Astrocyte (in vitro differentiated cells and primary cell): ENCODE results near the gene KCNH2.

Experiments
- EZH2 ChIP-seq: IDR thresholded peaks from 2 replicates; pipeline ENCODE4 v1.6.1; 2012; ENCODE audit warnings: mild to moderate bottlenecking, low read length, inconsistent platforms; ENCODE audit not compliant: insufficient read depth
- TF ChIP-seq, protein P1 (sequence below): IDR thresholded peaks from 2 replicates; pipeline ENCODE4 v1.5.1; 2011; ENCODE audit warnings: low read depth, mild to moderate bottlenecking, inconsistent platforms, low read length, moderate library complexity; ENCODE audit not compliant: insufficient read depth

DNA sequence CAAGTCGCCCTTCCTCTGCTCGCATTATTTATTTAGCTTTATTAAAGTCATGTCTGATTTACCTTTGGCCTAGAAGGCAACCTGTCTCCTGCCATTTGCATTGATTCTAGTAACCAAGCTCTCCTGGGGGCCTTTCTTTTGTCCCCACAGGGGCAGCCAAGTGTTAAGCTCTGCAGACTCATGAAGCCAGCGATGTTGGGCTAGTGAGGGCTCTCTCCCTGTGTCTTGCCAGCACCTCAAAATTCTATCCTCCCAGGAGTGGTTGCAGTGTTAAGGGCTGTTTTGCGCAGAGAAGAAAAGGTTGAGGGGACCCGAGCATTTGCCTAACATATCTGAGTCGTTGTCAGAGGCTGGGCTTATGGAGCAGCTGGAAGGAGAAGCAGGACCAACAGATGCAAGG is 63.9 kb downstream of the KCNH2 start:
- TF ChIP-seq, protein P1, sequence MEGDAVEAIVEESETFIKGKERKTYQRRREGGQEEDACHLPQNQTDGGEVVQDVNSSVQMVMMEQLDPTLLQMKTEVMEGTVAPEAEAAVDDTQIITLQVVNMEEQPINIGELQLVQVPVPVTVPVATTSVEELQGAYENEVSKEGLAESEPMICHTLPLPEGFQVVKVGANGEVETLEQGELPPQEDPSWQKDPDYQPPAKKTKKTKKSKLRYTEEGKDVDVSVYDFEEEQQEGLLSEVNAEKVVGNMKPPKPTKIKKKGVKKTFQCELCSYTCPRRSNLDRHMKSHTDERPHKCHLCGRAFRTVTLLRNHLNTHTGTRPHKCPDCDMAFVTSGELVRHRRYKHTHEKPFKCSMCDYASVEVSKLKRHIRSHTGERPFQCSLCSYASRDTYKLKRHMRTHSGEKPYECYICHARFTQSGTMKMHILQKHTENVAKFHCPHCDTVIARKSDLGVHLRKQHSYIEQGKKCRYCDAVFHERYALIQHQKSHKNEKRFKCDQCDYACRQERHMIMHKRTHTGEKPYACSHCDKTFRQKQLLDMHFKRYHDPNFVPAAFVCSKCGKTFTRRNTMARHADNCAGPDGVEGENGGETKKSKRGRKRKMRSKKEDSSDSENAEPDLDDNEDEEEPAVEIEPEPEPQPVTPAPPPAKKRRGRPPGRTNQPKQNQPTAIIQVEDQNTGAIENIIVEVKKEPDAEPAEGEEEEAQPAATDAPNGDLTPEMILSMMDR: no peak
- TF ChIP-seq EZH2: no peak
